ENCODE data around the gene USP31.

GRCh38 chr16:23195366-23195978 is 46.2 kb upstream of the USP31 start:
- TF ChIP-seq, protein P1, sequence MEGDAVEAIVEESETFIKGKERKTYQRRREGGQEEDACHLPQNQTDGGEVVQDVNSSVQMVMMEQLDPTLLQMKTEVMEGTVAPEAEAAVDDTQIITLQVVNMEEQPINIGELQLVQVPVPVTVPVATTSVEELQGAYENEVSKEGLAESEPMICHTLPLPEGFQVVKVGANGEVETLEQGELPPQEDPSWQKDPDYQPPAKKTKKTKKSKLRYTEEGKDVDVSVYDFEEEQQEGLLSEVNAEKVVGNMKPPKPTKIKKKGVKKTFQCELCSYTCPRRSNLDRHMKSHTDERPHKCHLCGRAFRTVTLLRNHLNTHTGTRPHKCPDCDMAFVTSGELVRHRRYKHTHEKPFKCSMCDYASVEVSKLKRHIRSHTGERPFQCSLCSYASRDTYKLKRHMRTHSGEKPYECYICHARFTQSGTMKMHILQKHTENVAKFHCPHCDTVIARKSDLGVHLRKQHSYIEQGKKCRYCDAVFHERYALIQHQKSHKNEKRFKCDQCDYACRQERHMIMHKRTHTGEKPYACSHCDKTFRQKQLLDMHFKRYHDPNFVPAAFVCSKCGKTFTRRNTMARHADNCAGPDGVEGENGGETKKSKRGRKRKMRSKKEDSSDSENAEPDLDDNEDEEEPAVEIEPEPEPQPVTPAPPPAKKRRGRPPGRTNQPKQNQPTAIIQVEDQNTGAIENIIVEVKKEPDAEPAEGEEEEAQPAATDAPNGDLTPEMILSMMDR (IDR thresholded peaks at IDR 0.05): no peak
- no peak for TF ChIP-seq POLR2A (IDR thresholded peaks at IDR 0.05)
